GM19025 (cell line): Measurements from ENCODE around the gene COMMD4.
"Not testable (repeated sequence)": the region's sequence is repeated elsewhere in the genome, so short reads cannot be mapped to it uniquely, and the experiment has no call there.

ENCODE experiments used
- ATAC-seq: cut with Tn5 transposase; IDR thresholded peaks from one replicate; pipeline ENCODE4 v1.9.1; 2021; ENCODE audit warnings: mild to moderate bottlenecking, low read depth, moderate library complexity; ENCODE audit not compliant: unreplicated experiment

Gene COMMD4

GRCh38 chr15:75335705-75336355, at the start of gene COMMD4:
Gene COMMD4 (plus strand): TSS chr15:75336063. CDS start chr15:75336090, 27 bp downstream.
- no peak for ATAC-seq

GRCh38 chr15:75293660-75294059, 42.2 kb upstream of the COMMD4 start:
- not testable (repeated sequence) for ATAC-seq

GRCh38 chr15:75298541-75299310, 37.1 kb upstream of the COMMD4 start:
- ATAC-seq: peak; percentile 41

GRCh38 chr15:75299311-75299688, 36.6 kb upstream of the COMMD4 start:
- peak; percentile 63 for ATAC-seq

GRCh38 chr15:75300026-75300425, 35.8 kb upstream of the COMMD4 start:
- ATAC-seq: not testable (repeated sequence)

GRCh38 chr15:75302318-75302717, 33.5 kb upstream of the COMMD4 start:
- no peak for ATAC-seq

- not testable (repeated sequence) for ATAC-seq
These were observed 33.1 kb upstream of the COMMD4 start for GRCh38 chr15:75302753-75303152.

GRCh38 chr15:75306188-75306587, 29.7 kb upstream of the COMMD4 start:
- ATAC-seq: no peak

- no peak for ATAC-seq
These were observed 28.0 kb upstream of the COMMD4 start for GRCh38 chr15:75307778-75308390.

GRCh38 chr15:75309711-75310110, 26.2 kb upstream of the COMMD4 start:
- no peak for ATAC-seq

- ATAC-seq: not testable (repeated sequence)
These were observed 23.3 kb upstream of the COMMD4 start for GRCh38 chr15:75312548-75312947.

GRCh38 chr15:75313116-75313845, 22.6 kb upstream of the COMMD4 start:
- no peak for ATAC-seq

- ATAC-seq: no peak
These were observed 21.1 kb upstream of the COMMD4 start for GRCh38 chr15:75314552-75315290.

- not testable (repeated sequence) for ATAC-seq
These were observed 16.5 kb upstream of the COMMD4 start for GRCh38 chr15:75319231-75319897.

- no peak for ATAC-seq
These were observed 14.2 kb upstream of the COMMD4 start for GRCh38 chr15:75321711-75322110.

GRCh38 chr15:75325922-75326321, 9.9 kb upstream of the COMMD4 start:
- ATAC-seq: no peak

GRCh38 chr15:75327005-75327404, 8.9 kb upstream of the COMMD4 start:
- ATAC-seq: no peak

- ATAC-seq: no peak
These were observed 8.4 kb upstream of the COMMD4 start for GRCh38 chr15:75327491-75327890.

- ATAC-seq: no peak
These were observed 7.2 kb upstream of the COMMD4 start for GRCh38 chr15:75328493-75329314.
